NAMALWA (cell line): ENCODE data around the gene MYL3.

ENCODE experiments used
- DNase-seq: peaks from one replicate; pipeline ENCODE4 v3.0.0-alpha.2; 2015; ENCODE audit warnings: low spot score

Gene MYL3

DNA sequence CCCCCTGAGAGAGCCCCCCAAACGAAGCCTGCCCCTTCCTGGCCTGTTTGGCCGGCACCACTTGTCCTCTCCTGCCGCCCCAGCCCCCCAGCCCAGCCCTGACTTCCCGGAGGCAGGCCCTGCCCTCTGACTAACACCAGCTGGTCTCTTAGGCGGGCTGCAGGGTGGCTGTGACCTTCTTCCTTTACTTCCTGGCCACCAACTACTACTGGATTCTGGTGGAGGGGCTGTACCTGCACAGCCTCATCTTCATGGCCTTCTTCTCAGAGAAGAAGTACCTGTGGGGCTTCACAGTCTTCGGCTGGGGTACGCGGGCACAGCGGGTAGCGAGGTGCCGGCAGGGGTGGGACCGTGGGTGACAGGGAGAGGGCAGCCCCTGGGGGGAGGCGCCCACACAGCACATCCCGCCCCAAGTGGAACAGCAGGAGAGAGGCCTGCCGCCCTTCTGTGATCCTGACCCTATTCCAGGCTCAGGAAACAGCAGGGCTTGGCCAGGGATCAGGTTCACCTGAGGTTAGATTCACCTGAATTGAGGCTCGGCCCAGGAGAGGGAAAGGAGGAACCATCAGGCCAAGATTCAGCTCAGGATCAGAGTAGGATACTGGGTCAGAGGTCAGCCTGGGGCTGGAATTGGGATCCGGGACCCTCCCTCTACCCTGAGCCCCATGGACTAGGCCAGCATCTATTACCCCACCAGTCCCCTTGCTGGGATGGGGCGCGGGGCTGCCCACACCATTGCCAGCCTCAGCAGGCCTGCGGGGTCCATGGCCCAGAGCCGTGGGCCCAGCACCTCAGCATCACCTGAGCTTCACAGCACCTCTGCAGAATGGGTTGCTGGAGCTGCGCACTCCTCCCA lies 36.1 kb upstream of the MYL3 start:
- DNase-seq: no peak

DNA sequence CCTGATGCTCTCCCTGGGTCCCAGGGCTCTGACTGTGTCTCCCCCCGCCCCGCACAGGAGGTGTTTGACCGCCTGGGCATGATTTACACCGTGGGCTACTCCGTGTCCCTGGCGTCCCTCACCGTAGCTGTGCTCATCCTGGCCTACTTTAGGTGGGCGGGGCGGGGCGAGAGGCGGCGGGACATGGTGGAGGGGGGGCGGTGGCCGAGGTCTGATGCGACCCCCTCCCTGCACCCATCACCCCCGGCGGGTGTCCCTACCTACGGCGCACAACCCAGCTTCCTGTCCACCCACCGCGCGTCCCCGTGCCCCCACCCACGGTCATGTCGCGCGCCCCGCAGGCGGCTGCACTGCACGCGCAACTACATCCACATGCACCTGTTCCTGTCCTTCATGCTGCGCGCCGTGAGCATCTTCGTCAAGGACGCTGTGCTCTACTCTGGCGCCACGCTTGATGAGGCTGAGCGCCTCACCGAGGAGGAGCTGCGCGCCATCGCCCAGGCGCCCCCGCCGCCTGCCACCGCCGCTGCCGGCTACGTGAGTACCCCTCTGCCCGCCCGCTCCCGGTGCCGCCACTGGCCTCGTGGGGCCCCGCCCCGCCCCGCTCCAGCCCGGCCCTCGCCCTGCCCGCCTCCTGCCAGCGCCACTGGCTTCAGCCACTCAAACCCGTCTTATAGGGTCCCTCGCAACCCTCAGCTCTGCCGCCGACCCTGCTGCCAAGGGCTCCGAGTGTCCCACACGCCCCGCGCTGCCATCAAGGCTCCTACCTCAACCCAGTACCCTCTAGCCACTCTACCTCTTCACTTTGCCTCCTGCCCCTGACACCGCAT lies 35.3 kb upstream of the MYL3 start:
- DNase-seq: no peak

DNA sequence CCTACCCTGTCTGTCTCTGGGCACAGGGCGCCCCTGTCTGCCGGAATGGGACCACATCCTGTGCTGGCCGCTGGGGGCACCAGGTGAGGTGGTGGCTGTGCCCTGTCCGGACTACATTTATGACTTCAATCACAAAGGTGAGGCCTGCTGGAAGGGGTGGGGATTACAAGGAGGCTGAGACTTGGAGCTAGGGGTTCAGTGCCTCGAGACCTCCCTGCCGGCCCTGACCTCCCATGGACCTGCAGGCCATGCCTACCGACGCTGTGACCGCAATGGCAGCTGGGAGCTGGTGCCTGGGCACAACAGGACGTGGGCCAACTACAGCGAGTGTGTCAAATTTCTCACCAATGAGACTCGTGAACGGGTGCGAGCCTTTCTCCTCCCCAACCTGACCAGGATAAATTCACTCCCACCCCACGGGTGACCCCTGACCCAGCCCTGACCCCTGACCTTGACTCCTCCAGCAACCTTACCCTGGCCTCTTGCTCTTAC lies 34.6 kb upstream of the MYL3 start:
- no peak for DNase-seq

DNA sequence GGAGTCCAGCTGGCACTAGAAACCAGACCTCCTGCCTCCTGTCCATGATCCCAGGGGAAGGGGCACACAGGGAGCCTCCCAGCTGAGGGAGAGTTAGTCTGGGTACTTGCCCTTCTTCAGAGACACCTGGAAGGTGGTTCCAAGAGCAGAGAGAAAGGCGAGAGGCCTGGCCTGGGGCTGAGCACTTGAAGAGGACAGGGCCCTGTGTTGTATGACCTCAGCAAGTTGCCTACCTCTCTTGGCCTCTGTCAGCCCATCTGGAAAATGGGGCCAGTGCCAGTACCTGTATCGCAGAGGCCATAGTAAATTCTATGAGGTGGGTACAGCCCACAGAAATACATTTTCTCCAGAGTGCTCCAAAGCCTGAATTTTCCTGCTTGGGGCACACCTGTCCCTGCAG lies 33.8 kb upstream of the MYL3 start:
- DNase-seq: no peak

DNA sequence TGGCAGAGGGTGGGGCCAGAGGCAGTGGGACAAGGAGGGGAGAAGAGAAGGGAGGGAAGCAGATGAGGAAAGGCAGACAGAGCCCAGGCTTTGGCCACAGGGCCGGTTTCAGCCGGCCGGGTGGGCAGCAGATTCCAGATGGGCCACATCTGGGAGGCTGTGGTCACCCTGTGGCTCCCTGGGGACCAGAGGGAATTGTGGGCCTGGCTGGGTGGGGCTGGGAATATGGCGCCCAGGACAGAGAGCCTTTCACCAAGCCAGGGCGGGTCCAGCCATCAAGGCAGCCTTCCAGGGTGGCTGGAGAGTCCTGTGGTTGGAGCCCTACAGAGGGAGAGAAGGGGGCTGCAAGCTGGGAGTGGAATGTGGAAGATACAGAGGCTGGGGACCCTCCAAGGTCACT lies 33.1 kb upstream of the MYL3 start:
- no peak for DNase-seq

DNA sequence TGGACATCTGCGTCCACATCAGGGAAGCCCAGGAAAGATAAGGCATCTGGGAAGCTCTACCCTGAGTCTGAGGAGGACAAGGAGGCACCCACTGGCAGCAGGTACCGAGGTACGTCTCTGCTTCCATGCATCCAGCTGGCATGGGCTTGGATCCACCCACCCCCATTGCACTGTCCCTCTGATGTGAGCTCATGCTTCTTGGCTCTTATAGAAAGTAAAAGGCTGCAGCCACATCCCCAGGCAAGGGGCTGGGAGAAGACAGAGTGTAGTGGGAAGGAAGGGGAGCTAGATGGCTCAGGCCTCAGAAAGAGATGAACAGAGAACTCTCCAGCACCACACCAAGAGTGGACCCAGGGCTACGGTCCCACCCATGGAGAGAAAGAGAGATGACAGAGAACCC lies 32.5 kb upstream of the MYL3 start:
- DNase-seq: no peak

DNA sequence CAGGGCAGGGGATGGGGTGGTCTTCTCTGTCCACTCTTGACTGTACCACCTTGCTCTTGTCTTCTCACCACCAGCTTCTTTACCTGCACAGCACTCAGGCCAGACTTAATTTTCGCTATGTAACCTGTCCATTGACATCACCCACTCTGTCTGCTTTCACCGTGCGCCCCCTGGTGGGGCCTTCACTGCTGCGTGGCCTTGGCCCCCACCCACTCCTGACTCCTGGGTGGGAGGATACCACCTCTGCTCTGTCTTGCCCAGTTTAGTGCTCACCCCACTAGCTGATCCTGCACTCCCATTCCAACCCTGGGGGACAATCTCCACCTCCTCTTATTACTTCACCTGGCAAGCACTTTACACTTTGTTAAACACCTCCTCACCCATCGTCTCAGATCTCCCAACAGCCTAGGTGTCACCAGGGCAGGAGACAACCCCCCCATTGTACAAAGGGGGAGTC lies 32.0 kb upstream of the MYL3 start:
- DNase-seq: peak; percentile 61

DNA sequence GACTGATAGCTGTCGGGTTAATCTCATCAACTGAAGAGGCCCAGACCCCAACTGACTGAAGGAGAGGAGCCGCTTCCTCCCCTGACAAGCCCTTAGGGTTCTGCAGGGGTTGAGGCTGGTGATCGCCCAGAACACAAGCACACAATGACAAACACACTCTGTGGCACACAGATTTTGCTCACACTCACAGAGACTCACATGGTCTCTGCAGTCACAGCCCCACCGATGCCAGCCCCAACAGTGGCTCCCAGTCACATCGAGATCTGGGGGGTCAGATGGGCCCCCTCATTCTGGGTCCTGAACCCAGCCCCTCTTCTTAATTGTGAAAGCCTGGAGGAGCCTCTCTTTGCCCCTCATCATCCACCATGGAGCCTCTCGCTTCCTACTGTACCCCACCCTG lies 31.0 kb upstream of the MYL3 start:
- no peak for DNase-seq

DNA sequence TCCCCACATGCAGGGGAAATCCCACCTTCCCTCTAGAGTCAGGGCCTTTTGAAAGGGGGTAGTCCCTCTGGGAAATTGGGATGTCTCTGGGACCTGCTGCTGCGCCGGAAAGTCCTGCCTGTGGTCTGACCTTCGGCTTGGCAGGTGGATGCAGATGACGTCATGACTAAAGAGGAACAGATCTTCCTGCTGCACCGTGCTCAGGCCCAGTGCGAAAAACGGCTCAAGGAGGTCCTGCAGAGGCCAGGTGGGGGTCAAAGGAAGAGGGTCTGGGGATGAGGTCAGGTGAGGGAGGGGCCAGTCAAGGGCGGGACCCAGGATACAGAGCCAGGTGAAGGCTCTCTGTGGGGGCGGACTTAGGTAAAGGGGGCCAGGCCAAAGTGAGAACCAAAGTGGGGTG lies 30.5 kb upstream of the MYL3 start:
- no peak for DNase-seq

DNA sequence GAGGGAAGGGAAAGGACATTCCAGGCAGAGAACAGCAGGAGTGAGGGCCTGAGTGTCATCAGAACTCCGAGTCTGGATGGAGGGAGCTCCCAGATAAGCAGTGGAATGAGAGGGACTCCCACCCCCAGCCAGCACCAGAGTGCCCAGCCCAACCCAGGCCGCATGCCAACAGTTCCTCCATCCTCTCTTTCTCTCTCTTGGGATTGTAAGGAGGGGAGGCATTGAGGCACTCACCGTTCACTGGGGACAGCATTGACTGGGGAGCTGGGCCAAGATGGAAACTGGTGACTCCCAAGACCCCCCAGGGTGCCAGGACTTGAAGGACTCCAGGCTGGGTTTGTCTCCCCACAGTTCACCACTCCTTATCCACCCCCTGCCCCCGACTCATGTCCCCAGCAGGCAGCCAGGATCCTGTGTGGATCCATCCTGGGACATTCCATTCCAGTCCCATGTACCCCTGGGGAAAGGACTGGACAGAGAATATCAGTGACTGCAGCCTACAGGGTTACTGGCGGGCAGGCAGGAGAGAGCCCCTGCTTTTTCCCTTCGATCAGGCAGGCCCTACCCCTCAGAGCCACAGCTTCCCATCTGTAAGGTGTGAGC lies 30.0 kb upstream of the MYL3 start:
- DNase-seq: no peak

DNA sequence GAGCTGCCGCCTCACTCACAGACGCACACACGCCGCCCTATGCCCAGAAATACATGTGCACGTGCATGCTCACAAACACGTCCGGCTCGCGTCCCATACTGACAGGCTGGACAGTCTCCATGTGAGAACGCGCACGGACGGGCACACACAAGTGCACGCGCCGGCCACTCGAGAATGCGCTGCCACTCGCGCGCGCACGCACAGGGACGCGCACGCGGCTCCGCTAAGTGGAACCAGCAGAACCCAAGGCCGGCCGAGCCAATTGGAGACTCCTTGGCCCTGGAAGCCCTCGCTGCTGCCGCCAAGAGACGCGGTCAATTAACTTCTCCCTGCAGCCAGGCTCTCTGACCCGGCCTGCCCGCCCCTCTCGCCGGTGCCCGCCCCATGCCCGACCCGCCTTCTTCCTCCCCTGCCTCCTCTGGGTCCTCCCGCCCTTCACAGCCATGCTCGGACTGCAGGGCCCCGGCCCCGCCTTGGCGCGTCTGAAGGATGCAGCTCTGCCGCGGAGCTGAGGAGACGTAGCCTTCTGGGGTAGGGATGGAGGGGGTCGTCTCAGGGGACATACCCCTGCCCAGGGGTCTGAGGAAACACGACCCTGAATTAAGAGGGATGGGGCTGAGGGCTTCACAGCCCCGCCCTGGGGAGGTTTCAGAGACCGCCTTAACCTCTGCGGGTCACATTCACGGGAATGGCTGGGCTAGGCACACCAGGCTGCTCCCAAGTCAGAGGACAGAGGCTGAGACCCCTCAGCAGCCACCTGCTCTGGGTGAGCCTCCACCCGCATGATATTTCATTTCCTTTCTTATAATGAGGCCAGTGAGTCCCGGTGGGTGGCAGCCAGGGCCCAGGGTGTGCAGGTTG lies 29.3 kb upstream of the MYL3 start:
- DNase-seq: no peak

DNA sequence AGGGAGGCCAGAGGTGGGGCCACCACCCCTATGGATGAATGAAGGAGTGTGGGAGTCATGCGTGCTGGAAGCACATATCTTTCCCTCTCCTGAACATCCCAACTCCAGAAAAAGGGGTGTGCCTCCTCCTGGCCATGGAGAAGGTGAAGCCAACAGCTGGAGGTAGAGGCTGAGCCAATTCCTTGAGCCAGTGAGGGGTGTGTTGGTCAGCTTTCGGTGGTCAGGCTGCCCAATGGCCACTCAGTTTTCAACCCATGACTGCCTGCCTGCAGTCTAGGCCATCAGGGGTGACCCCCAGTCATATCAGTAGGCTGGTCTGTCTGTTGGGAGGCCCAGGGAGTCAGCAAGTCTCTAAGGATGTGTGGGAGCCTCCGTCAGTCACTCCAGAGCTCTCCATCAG lies 27.9 kb upstream of the MYL3 start:
- DNase-seq: no peak

DNA sequence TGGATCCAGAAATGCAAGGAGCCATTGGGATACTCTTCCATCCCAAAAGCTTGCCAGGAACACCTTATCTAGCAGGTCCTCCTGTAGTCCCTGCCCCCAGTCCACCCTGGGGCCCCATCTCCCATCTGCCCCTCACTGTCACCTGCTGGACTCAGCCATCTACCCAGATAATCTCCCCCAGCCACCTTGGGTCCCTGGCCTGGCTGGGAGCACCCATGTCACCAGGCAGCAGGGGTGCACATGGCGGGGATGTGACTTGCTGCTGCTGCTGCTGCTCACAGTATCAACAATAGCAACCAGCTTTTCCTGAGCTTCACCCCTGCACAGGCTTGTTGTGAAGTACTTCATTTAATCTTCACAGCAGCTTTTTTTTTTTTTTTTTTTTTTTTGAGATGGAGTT lies 26.9 kb upstream of the MYL3 start:
- DNase-seq: no peak

DNA sequence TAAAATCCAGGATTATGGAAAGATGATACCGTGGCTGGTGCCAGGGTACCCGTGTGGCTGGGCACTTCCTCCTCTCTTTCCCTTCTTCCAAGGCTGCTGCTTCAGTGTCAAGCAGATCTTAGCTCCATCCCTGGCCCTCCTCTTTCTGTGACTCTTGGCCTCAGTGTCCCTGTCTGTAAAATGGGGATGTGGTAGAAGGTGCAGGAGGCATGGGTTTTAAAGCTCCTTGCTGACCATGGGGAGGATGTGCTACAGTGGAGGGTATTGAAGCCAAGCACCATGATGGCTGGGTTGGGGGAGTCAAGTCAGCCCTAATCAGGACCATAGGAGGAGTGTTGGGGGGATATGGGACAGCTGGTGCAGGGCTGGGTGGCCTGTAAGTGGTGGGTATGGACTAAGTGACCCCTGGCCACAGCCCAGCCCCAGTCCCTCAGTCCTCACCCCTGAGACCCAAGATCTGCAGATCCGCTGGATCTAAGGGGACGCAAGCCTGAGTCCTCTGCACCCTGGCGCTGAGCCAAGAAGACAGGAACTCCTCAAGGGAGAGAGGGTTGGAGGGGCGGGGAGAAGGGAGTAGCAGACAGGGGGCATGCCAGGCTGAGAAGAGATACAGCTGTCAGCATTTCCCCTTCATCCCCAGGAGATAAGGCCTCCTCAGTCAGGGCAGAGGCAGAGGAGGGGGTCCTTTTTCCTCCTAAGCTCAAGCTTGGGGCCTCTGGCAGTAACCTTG lies 26.3 kb upstream of the MYL3 start:
- no peak for DNase-seq

DNA sequence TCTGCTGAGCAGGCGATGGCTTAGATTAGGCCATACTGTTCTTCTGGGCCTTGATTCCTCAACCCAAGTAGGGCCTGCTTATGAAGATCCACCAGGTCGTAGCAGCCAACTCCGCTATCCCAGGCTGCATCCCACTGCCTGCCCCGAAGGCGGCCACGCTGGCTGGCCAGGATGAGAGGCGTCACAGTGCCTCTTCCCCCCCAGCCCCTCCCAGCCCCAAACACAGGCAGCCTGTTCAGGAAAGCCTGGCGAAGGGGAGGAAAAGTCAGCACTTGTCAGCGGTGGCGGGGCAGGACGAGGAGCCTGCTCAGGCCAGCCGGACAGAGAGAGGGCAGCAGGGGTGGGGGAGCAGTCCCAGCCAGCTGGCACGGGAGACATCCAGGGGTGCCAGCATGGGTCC lies 25.5 kb upstream of the MYL3 start:
- no peak for DNase-seq

DNA sequence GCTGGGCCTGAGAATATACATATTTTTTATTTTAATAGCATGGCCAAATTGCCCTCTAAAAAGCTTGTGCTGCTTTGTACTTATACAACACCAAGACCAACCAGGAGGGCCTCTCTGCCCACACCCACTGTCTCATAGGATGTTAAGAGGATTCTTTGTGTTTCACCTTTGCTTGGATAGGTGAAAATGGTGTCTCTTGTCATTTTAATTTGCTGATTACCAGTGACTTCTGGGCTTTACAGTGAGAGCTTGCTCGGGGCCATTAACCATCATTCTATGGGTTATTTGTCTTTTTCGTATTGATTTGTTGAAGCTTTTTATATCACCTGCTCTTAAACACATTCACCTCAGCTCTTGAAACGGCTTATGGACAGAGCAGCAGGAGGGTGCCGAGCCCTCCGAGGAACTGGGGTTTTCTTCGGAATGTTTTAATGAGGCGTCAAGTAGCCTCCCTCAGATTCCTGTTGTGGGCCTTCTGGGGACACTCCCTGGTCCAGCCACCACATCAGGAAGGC lies 24.8 kb upstream of the MYL3 start:
- no peak for DNase-seq

DNA sequence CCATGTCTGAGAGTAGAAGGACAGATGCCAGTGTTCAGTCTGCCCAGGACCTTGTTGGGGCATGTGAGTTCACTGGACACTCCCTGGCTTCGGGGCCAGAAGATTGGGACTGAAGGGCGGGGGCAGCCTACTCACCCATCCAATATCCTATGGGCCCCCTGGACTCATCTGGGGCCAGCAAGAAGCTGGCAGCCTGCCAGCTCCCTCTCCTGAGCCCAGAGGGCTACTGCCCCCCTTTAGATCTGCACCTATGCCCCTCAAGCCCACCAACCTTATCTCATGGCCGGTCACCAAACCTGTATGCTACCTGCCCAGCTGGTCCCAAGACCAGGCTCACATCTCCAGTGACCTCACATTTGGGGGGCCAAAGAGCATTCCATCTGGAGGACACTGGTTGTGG lies 22.4 kb upstream of the MYL3 start:
- DNase-seq: no peak

DNA sequence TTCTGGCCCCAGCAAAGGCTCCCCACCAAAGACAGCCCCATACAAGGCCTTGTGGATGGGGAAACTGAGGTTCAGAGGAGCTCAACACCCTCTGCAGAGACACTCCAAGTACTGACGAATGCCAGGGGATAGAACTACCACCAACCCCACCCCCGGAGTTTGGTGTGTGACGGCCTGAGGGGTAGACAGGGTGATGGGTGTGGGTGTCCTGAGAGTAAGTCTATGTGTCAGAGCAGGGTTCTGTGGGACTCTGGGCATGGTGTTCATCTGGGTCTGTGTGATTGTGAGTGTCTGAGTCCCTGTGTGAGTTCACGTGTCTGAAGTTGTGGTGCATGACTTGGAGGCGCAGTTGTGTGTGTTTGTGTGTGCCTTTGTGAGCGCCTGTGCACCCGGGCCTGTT lies 21.7 kb upstream of the MYL3 start:
- DNase-seq: no peak

DNA sequence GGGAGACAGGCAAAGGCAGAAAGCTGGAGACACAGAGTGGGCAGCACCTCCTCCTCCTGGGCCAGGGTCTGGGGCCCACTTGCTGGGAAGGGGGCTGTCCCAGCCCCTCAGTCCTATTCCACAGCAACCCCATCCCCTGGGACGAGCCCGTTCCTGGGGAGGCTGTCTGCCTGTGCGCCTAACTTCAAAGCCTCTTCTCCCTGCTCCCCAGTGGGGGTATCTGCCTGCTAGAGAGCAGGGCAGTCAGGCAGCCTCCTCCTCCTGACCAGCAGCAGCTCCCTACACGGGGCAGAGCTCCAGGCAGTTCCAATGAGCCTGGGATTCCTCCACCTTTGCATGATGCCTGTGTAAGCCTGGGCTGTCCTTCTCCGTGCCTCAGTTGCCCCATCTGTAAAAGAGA lies 21.2 kb upstream of the MYL3 start:
- no peak for DNase-seq

DNA sequence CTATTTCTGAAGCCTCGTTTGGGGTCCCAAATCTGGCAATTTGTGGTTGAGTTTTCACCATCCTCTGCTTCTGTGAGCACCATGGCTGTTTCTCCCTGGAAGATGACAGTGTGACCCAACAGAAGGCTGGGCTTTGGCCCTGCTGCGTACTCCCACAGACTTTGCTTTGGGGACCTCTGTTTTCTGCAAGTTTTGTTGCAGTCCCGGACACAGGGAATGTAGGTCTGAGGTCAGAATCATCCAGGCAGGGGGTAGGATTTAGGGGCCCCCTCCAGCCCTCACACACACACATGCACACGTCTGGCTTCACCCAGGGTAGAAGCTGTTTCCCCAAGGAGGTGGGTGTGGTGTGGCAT lies 20.6 kb upstream of the MYL3 start:
- DNase-seq: no peak
